Vagina (tissue), 2 donors: Measurements from ENCODE around the gene ESR1. TPM values are rescaled to one million over a fixed set of nuclear protein-coding genes. Genes with fewer than 3 reads are reported as not detected.

Experiments used
- DNase-seq, 2 donors: peaks; one replicate each; pipeline ENCODE4 v3.0.0-alpha.2; 2017; ENCODE audit errors: extremely low spot score in 2 of 2
- H3K27ac ChIP-seq: fragments of 200-600 bp; sonication (generic); one replicate; pipeline ENCODE4 v1.5.1; 2019
- H3K27me3 ChIP-seq: fragments of 200-600 bp; sonication (generic); one replicate; pipeline ENCODE4 v1.5.1; 2019
- H3K36me3 ChIP-seq, 2 donors: fragments of 200-600 bp; sonication (generic); one replicate each; pipeline ENCODE4 v1.5.1; 2017 to 2019
- H3K4me1 ChIP-seq: fragments of 200-600 bp; sonication (generic); one replicate; pipeline ENCODE4 v1.5.1; 2019
- H3K4me3 ChIP-seq, 2 donors: fragments of 200-600 bp; sonication (generic); 1 replicate in 1 of 2; 2 replicates in 1 of 2; pipeline ENCODE4 v1.5.1; 2016 to 2019
- H3K9me3 ChIP-seq: fragments of 200-600 bp; sonication (generic); one replicate; pipeline ENCODE4 v1.5.1; 2019
- POLR2A ChIP-seq, 2 donors: fragments of 450-650 bp; IDR thresholded peaks; one replicate each; pipeline ENCODE4 v1.6.1; 2017; ENCODE audit warnings: antibody characterized with exemption in 2 of 2, mild to moderate bottlenecking in 2 of 2, moderate library complexity in 2 of 2
- POLR2AphosphoS5 ChIP-seq, 2 donors: sonication (generic); formaldehyde crosslinking; IDR thresholded peaks; one replicate each; pipeline ENCODE4 v1.9.0; 2017; ENCODE audit warnings: antibody characterized with exemption in 2 of 2, mild to moderate bottlenecking in 2 of 2, low read depth in 1 of 2; ENCODE audit not compliant: insufficient read depth in 1 of 2
- intact Hi-C: fragments of 100-400 bp; cut with DNase I; formaldehyde crosslinking; loops from one replicate; pipeline ENCODE4 v1.15.1; 2023
- total RNA-seq: library from RNA; depleted of rRNA; stranded (reverse); fragments of >200 nt; gene quantifications from one replicate; pipeline ENCODE4 v1.2.3, GENCODE V29; 2016
- TF ChIP-seq, protein P1 (sequence below), 3 experiments: fragments of 450-650 bp in 2 of 3; fragments of 200-600 bp in 1 of 3; sonication (generic) in 1 of 3; IDR thresholded peaks; one replicate each; pipeline ENCODE4 v1.5.1; 2017 to 2019; ENCODE audit warnings: antibody characterized with exemption in 3 of 3, mild to moderate bottlenecking in 2 of 3, moderate library complexity in 2 of 3

The ESR1 gene
- total RNA-seq, 1 donor from 2014 or later = 50.3 TPM

GRCh38 chr6:151814614-151815013 lies 7.1 kb downstream of the ESR1 start:
- H3K27ac ChIP-seq = peak overlapping the region; percentile 93

DNA sequence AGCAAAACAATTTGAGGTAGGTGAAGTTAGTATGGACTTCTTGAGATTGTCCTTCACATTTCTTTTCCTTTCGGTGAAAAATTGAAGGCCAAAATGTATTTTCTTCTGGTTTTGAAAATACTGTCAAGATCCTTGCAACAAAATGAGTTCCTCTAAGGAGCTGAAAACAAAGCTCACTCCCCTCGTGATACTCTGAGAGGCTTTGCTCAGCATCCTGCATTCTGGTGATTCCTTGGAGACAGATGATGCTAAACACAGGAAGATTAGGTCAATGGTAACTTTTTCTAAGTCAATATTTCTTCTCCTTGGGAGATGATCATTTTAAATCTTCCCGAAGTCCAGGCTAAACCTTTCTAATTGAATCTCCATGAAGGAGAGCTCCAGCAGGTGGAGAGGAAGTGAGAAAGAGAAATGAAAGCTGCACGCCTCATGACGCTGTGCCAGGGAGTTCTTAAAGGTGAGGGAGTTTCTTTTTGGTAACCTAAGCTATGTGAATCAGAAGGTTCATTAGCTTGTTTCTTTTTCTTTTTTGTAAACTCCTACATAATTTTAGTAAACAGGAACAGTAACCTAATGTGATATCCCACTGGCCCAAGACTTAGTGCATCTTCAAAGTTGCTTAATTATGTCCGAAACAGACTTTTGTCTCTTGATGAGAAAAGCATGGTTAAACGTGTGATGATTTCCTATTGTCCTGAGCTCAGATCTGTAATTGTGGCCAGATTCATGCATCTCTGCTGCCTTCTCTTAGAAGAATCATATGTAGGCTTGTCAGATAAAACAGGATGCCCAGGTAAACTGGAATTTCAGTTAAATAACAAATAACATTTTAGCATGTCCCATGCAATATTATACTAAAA lies 15.0 kb downstream of the ESR1 start:
- no peak for DNase-seq
- Histone ChIP-seq H3K4me3 (no peak overlapping the region), H3K9me3 (no peaks in the 10 kb centered on the region), H3K27ac (peak overlapping the region; percentile 5), H3K36me3 (no peaks in the 10 kb centered on the region), H3K27me3 (no peaks in the 10 kb centered on the region), H3K4me1 (peaks cover 73% of the 10 kb centered on the region)
- intact Hi-C loops = no loop called here
- TF ChIP-seq POLR2A (IDR thresholded peaks at IDR 0.05) (no peak), POLR2AphosphoS5 (IDR thresholded peaks at IDR 0.05; ENCODE audit: insufficient read depth in 1 of 2, low read depth in 1 of 2) (no peak)
- TF ChIP-seq, protein P1, sequence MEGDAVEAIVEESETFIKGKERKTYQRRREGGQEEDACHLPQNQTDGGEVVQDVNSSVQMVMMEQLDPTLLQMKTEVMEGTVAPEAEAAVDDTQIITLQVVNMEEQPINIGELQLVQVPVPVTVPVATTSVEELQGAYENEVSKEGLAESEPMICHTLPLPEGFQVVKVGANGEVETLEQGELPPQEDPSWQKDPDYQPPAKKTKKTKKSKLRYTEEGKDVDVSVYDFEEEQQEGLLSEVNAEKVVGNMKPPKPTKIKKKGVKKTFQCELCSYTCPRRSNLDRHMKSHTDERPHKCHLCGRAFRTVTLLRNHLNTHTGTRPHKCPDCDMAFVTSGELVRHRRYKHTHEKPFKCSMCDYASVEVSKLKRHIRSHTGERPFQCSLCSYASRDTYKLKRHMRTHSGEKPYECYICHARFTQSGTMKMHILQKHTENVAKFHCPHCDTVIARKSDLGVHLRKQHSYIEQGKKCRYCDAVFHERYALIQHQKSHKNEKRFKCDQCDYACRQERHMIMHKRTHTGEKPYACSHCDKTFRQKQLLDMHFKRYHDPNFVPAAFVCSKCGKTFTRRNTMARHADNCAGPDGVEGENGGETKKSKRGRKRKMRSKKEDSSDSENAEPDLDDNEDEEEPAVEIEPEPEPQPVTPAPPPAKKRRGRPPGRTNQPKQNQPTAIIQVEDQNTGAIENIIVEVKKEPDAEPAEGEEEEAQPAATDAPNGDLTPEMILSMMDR (IDR thresholded peaks at IDR 0.05) = no peak

More at GRCh38 chr6:151814614-151815013, 7.1 kb downstream of the ESR1 start:
- intact Hi-C loops = no loop called here
- no peak for DNase-seq
- TF ChIP-seq, protein P1 (IDR thresholded peaks at IDR 0.05) = no peak
- TF ChIP-seq POLR2A (IDR thresholded peaks at IDR 0.05) (no peak), POLR2AphosphoS5 (IDR thresholded peaks at IDR 0.05; ENCODE audit: insufficient read depth in 1 of 2, low read depth in 1 of 2) (no peak)
- Histone ChIP-seq H3K27me3 (no peaks in the 10 kb centered on the region), H3K4me3 (peak overlapping the region in 1 of 2 donors; percentile 22), H3K9me3 (no peaks in the 10 kb centered on the region), H3K4me1 (peaks cover 56% of the 10 kb centered on the region), H3K36me3 (no peaks in the 10 kb centered on the region)

- Histone ChIP-seq H3K4me3 (no peak overlapping the region), H3K36me3 (no peaks in the 10 kb centered on the region), H3K27ac (peak overlapping the region; percentile 30), H3K27me3 (no peaks in the 10 kb centered on the region), H3K9me3 (no peaks in the 10 kb centered on the region), H3K4me1 (peaks cover 41% of the 10 kb centered on the region)
- TF ChIP-seq POLR2AphosphoS5 (IDR thresholded peaks at IDR 0.05; ENCODE audit: insufficient read depth in 1 of 2, low read depth in 1 of 2) (no peak), POLR2A (IDR thresholded peaks at IDR 0.05) (no peak)
- intact Hi-C loops = no loop called here
- DNase-seq = no peak
These were observed 19.1 kb downstream of the ESR1 start for GRCh38 chr6:151826517-151827142.

GRCh38 chr6:151832710-151833109 lies 25.2 kb downstream of the ESR1 start:
- H3K27me3 ChIP-seq = no peaks in the 10 kb centered on the region
- no peaks in the 10 kb centered on the region for H3K36me3 ChIP-seq
- intact Hi-C loops = no loop called here
- TF ChIP-seq, protein P1 (IDR thresholded peaks at IDR 0.05) = no peak
- peaks cover 40% of the 10 kb centered on the region for H3K4me1 ChIP-seq
- no peaks in the 10 kb centered on the region for H3K9me3 ChIP-seq
- H3K27ac ChIP-seq = no peak overlapping the region
- no peak for DNase-seq
- H3K4me3 ChIP-seq = no peak overlapping the region

GRCh38 chr6:151835396-151835795 lies 27.9 kb downstream of the ESR1 start:
- Histone ChIP-seq H3K9me3 (no peaks in the 10 kb centered on the region), H3K36me3 (no peaks in the 10 kb centered on the region), H3K4me3 (no peak overlapping the region), H3K4me1 (peaks cover 47% of the 10 kb centered on the region), H3K27me3 (no peaks in the 10 kb centered on the region), H3K27ac (peak overlapping the region; percentile 6)
- intact Hi-C loops = no loop called here
- DNase-seq = no peak
- TF ChIP-seq POLR2AphosphoS5 (IDR thresholded peaks at IDR 0.05; ENCODE audit: insufficient read depth in 1 of 2, low read depth in 1 of 2) = no peak
- TF ChIP-seq, protein P1 (IDR thresholded peaks at IDR 0.05) = no peak
- TF ChIP-seq POLR2A (IDR thresholded peaks at IDR 0.05) = no peak
